ENCODE results near the gene SOCS7. TPM values are rescaled to one million over a fixed set of nuclear protein-coding genes. Genes with fewer than 3 reads are reported as not detected.

Gene SOCS7
- total and polyA plus RNA-seq, 10 of the 15 experiments (the other 5 are each of a cell fraction or from before 2014, with no cell fraction given): 0.68 to 12.8 (median 7.3) TPM

GRCh38 chr17:38326996-38327792 lies 24.4 kb upstream of the SOCS7 start:
- H3K4me2 ChIP-seq (ENCODE audit: control insufficient read depth, insufficient read depth): no peak overlapping the region
- no peaks in the 10 kb centered on the region; the same call in 1 of the 2 replicates for H3K4me1 ChIP-seq (ENCODE audit: control insufficient read depth, insufficient read depth, low read length)
- H3K79me2 ChIP-seq (ENCODE audit: control insufficient read depth, insufficient read depth, low read length): no peaks in the 10 kb centered on the region
- H3K4me3 ChIP-seq: no peak overlapping the region
- ATAC-seq (peak; percentile 23), DNase-seq (ENCODE audit: low read depth, low spot score) (no peak), FAIRE-seq (no peak)
- H3K27ac ChIP-seq (ENCODE audit: control insufficient read depth, insufficient read depth): no peak overlapping the region
- TF ChIP-seq WRNIP1 (IDR thresholded peaks at IDR 0.05; ENCODE audit: borderline replicate concordance, low read depth, low read length): no peak
- TF ChIP-seq CBX3 (IDR thresholded peaks at IDR 0.05; ENCODE audit: borderline replicate concordance, low read depth): no peak
- TF ChIP-seq POLR2A (IDR thresholded peaks at IDR 0.05; ENCODE audit: low read depth, low read length): 0 out of 2 replicates have a peak, but pooled peaks have one; percentile 33
- ChIA-PET SMC1A (ENCODE audit: uncharacterized antibody, unreplicated experiment) (no interaction called here), CTCF (interaction anchor here (0.8 to 1.2 kb wide), 3 partner anchors 22 to 97 kb away, joined by 3 to 4 read pairs (median 4); no protein-coding TSS in a partner anchor), POLR2A (interaction anchor here (0.6 kb wide), 1 partner anchor 20 kb away, joined by 3 read pairs; no protein-coding TSS in a partner anchor), RAD21 (ENCODE audit: unreplicated experiment) (interaction anchor here (0.5 kb wide), 1 partner anchor 55 kb away, joined by 3 read pairs; no protein-coding TSS in a partner anchor)
- no peak overlapping the region for H2AFZ ChIP-seq (ENCODE audit: control insufficient read depth, low read depth, low read length)
- WGBS (ENCODE audit: insufficient coverage, insufficient replicate concordance, low lambda C conversion rate, missing lambda C conversion rate): 53% methylated on average over 8 of the region's 8 CpGs
- peaks cover 0 to 11% of the 10 kb centered on the region in 2 experiments; a peak in 3 of 4 replicates for H3K36me3 ChIP-seq (ENCODE audit: control insufficient read depth in 2 of 2, insufficient read depth in 2 of 2, low read length in 1 of 2)
- intact Hi-C loops (cut with micrococcal nuclease; ENCODE audit: unreplicated experiment): no loop called here
- H3K9ac ChIP-seq (ENCODE audit: control insufficient read depth, insufficient read depth, low read length): no peak overlapping the region
- BruUV-seq (replicated peaks): no TSS peak
- no peaks in the 10 kb centered on the region for H3K27me3 ChIP-seq (replicated peaks in 1 of 2; ENCODE audit: control insufficient read depth in 2 of 2, insufficient read depth in 2 of 2, low read length in 1 of 2)
- no peaks in the 10 kb centered on the region for H4K20me1 ChIP-seq (ENCODE audit: control insufficient read depth, insufficient read depth)
- H3K9me3 ChIP-seq (replicated peaks; ENCODE audit: control insufficient read depth, insufficient read depth, low read length): no peaks in the 10 kb centered on the region; the same call in 2 of the 3 replicates
- in situ Hi-C loops (cut with MboI): no loop called here

GRCh38 chr17:38327936-38328335 lies 23.7 kb upstream of the SOCS7 start:
- ChIA-PET SMC1A (ENCODE audit: uncharacterized antibody, unreplicated experiment) (interaction anchor here (1.7 kb wide), 1 partner anchor 21 kb away, joined by 4 read pairs; no protein-coding TSS in a partner anchor), POLR2A (interaction anchor here (0.6 kb wide), 1 partner anchor 20 kb away, joined by 3 read pairs; no protein-coding TSS in a partner anchor), CTCF (interaction anchor here (2.1 kb wide), 1 partner anchor 22 kb away, joined by 8 read pairs; no protein-coding TSS in a partner anchor), RAD21 (ENCODE audit: unreplicated experiment) (no interaction called here)
- no peaks in the 10 kb centered on the region for H3K79me2 ChIP-seq (ENCODE audit: control insufficient read depth, insufficient read depth, low read length)
- intact Hi-C loops (cut with micrococcal nuclease; ENCODE audit: unreplicated experiment): no loop called here
- TF ChIP-seq POLR2AphosphoS5 (IDR thresholded peaks at IDR 0.05; ENCODE audit: low read length) (no peak), LARP7 (IDR thresholded peaks at IDR 0.05) (no peak)
- in situ Hi-C loops (cut with MboI): no loop called here
- FAIRE-seq: no peak
- ATAC-seq: no peak
- peaks cover 0 to 6% of the 10 kb centered on the region in 2 experiments; a peak in 2 of 4 replicates for H3K36me3 ChIP-seq (ENCODE audit: control insufficient read depth in 2 of 2, insufficient read depth in 2 of 2, low read length in 1 of 2)
- no peaks in the 10 kb centered on the region for H4K20me1 ChIP-seq (ENCODE audit: control insufficient read depth, insufficient read depth)
- no peaks in the 10 kb centered on the region; the same call in 1 of the 2 replicates for H3K4me1 ChIP-seq (ENCODE audit: control insufficient read depth, insufficient read depth, low read length)
- no peak overlapping the region for H3K4me2 ChIP-seq (ENCODE audit: control insufficient read depth, insufficient read depth)
- no peak overlapping the region for H2AFZ ChIP-seq (ENCODE audit: control insufficient read depth, low read depth, low read length)
- DNase-seq (ENCODE audit: low read depth, low spot score): no peak
- BruUV-seq (replicated peaks): no TSS peak
- H3K27ac ChIP-seq (ENCODE audit: control insufficient read depth, insufficient read depth): no peak overlapping the region
- no peak overlapping the region for H3K9ac ChIP-seq (ENCODE audit: control insufficient read depth, insufficient read depth, low read length)
- no peak overlapping the region for H3K4me3 ChIP-seq
- H3K27me3 ChIP-seq (replicated peaks in 1 of 2; ENCODE audit: control insufficient read depth in 2 of 2, insufficient read depth in 2 of 2, low read length in 1 of 2): no peaks in the 10 kb centered on the region
- WGBS (ENCODE audit: insufficient coverage, insufficient replicate concordance, low lambda C conversion rate, missing lambda C conversion rate): 33% methylated on average over 1 of the region's 1 CpG
- H3K9me3 ChIP-seq (replicated peaks; ENCODE audit: control insufficient read depth, insufficient read depth, low read length): no peaks in the 10 kb centered on the region

Data from GM12878 (cell line).